WERI-Rb-1 (cell line): ENCODE measurements around the gene CA9.
A peak's percentile ranks its signal among the peaks of the same experiment; 100 is the strongest.

ENCODE experiments used
- DNase-seq: peaks from one replicate; pipeline ENCODE4 v3.0.0-alpha.2; 2020
- H3K27ac ChIP-seq: fragments of 250-450 bp; sonication (Bioruptor Pico); 2 replicates; pipeline ENCODE4 v1.5.1; 2020; ENCODE audit warnings: mild to moderate bottlenecking, moderate library complexity
- H3K27me3 ChIP-seq: fragments of 250-450 bp; sonication (Bioruptor Pico); 2 replicates; pipeline ENCODE4 v1.5.1; 2021; ENCODE audit warnings: mild to moderate bottlenecking, low read depth, moderate library complexity; ENCODE audit not compliant: insufficient read depth, severe bottlenecking
- H3K36me3 ChIP-seq: fragments of 250-450 bp; sonication (Bioruptor Pico); 2 replicates; pipeline ENCODE4 v1.5.1; 2020; ENCODE audit warnings: mild to moderate bottlenecking, moderate library complexity
- H3K4me3 ChIP-seq: 2 replicates; pipeline ENCODE4 v1.5.1; 2011; ENCODE audit warnings: low read depth, mild to moderate bottlenecking, control low read depth, low read length
- H3K9me3 ChIP-seq: fragments of 250-450 bp; sonication (Bioruptor Pico); 2 replicates; pipeline ENCODE4 v1.5.1; 2021; ENCODE audit warnings: mild to moderate bottlenecking, moderate library complexity; ENCODE audit not compliant: severe bottlenecking
- CTCF ChIP-seq: IDR thresholded peaks from 2 replicates; pipeline ENCODE4 v1.5.1; 2011; ENCODE audit warnings: low read depth, mild to moderate bottlenecking, control low read depth, inconsistent platforms, low read length

CA9 gene

GRCh38 chr9:35646153-35646532, 27.6 kb upstream of the CA9 start:
- DNase-seq = peak; percentile 53
- no peaks in the 10 kb centered on the region for H3K27me3 ChIP-seq
- no peaks in the 10 kb centered on the region for H3K9me3 ChIP-seq
- TF ChIP-seq CTCF = 0 out of 2 replicates have a peak, but pooled peaks have one; percentile 27
- peak overlapping the region; percentile 81 for H3K4me3 ChIP-seq
- no peaks in the 10 kb centered on the region for H3K36me3 ChIP-seq
- H3K27ac ChIP-seq = peak overlapping the region; percentile 74

- peak; percentile 93 for TF ChIP-seq CTCF
- Histone ChIP-seq H3K27ac (peak overlapping the region; percentile 74), H3K27me3 (no peaks in the 10 kb centered on the region), H3K4me3 (peak overlapping the region; percentile 81), H3K36me3 (no peaks in the 10 kb centered on the region), H3K9me3 (no peaks in the 10 kb centered on the region)
- DNase-seq = peak; percentile 92
Measured at GRCh38 chr9:35646533-35647265, 27.0 kb upstream of the CA9 start.

DNA sequence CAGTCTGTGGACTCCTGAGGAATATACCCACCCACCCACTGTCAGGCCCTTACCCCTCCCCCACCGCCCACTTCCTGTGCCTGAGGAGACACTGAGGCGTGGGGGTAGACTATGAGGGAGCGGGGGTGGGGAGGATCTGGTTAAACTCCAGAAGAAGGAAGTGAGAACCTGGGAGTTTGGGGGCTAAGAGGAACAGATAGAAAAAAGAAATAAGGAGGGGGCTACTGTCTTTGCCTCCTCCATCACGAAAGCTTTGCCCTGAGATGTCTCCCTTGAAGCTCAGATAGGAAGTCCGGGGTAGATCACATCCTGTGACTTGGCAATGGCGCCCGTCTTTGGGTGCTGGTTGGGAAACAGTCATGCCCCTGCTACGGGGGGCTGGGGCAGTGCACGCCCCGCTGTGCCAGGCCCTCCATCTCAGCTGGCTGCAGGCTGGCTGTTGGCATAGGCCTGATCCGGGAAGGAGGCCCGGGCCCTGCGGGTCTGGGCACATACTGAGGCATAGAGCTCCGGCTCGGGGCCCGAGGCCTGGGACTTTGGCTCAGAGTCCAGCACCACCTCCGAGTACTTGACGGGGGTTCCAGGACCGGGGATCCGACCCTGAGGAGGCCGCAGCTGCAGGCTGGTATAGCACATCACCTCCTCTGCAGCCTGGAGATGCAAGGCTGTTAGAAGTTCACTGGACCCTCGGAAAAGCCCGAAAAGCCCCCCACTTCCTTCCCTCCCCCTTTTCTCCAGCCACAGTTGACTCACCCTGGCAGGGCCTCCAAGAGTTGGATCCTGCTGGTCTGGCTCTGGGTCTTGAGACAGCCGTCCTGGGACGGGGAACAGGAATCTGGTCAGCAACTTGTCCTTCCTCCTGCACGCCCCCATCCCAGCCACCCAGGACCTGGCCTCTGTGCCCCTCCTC, 24.0 kb upstream of the CA9 start:
- Histone ChIP-seq H3K36me3 (no peaks in the 10 kb centered on the region), H3K4me3 (no peak overlapping the region), H3K9me3 (no peaks in the 10 kb centered on the region), H3K27me3 (no peaks in the 10 kb centered on the region), H3K27ac (no peak overlapping the region)
- no peak for DNase-seq
- no peak for TF ChIP-seq CTCF

DNA sequence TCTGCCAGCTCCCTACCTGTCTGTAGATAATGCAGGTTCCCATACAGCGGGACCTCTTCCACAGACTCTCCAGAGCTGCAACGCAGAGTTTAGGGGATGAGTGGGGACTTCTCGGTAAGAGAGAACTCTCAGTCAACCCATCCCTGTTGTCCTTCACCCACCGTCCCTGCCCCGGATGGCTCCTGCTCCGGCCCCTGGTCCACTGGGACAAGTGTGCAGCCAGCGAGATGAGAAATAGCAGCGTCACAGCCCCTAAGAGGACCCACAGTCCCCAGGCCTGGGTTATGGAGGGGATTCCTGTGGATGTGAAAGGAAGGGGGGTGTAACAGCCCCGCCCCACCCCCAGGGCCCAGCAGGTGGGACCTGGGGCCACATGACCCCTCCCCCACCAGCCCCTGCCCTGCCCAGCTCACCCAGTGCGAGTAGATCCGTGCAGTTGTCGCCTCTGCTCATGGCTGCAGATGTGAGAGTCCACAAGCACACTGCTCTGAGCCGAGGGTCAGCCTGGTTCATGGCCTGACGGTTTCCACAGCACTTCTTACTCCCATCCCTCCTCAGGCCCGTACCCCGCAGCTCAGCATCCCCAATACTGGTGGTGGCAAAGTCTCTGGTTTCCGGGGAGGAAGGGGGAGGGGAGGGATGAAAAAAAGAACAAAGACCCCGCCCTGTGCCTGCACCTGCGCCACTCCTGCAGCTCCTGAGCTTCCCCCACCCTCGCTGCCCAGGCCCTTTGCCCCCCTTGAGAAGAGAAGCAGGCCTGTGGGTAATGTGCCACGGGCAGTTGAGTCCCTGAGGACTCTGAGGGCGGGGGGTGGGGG, 23.2 kb upstream of the CA9 start, which contains the start of gene SIT1:
Gene SIT1 (minus strand): TSS at position 591 of the 818 bp plus-strand sequence. CDS start 78 bp downstream, at position 513.
- no peak within 1 kb of the TSS for H3K4me3 ChIP-seq
- H3K27me3 ChIP-seq = no peaks in the 10 kb centered on the region
- DNase-seq = no peak
- H3K9me3 ChIP-seq = no peaks in the 10 kb centered on the region
- H3K36me3 ChIP-seq = no peaks in the 10 kb centered on the region
- no peak within 1 kb of the TSS for H3K27ac ChIP-seq
- no peak for TF ChIP-seq CTCF

- Histone ChIP-seq H3K27ac (no peak overlapping the region), H3K36me3 (no peaks in the 10 kb centered on the region), H3K9me3 (no peaks in the 10 kb centered on the region), H3K27me3 (no peaks in the 10 kb centered on the region), H3K4me3 (no peak overlapping the region)
- no peak for TF ChIP-seq CTCF
- DNase-seq = no peak
Measured at GRCh38 chr9:35651956-35652828, 21.5 kb upstream of the CA9 start.
